ENCODE results near the gene IL1B. TPM values are rescaled to one million over a fixed set of nuclear protein-coding genes. Genes with fewer than 3 reads are reported as not detected.

The IL1B gene
- total and polyA plus RNA-seq, 2 donors (not counting 1 experiment from before 2014, with no cell fraction given) = 0.20 to 13.1 TPM

DNA sequence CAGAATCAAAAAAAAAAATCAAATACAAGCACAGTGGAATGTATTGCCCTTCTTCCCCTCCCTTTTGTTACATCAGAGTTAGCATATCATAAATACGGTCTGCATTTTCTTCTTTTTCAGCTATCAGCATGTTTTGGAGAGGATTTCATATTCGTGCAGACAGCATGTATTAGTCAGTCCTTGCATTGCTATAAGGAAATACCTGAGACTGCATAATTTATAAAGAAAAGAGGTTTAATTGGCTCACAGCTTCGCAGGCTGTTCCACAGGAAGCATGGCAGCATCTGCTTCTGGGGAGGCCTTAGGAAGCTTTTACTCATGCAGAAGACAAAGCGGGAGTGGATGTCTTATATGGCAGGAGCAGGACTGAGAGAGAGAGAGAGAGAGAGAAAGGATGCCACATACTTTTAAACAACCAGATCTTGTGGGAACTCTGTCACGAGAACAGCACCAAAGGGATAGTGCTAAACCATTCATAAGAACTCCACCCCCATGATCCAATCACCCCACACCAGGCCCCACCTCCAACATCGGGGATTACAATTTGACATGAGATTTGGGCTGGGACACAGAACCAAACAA, 8.9 kb downstream of the IL1B start:
- no peaks in the 10 kb centered on the region for H3K36me3 ChIP-seq (replicated peaks in 1 of 2; ENCODE audit: control extremely low read depth in 1 of 2, control insufficient read depth in 1 of 2, extremely low read depth in 1 of 2, insufficient read depth in 2 of 2, low read length in 1 of 2)
- CTCF ChIA-PET = no interaction called here

GRCh38 chr2:112827009-112827408, 9.6 kb downstream of the IL1B start:
- WGBS (ENCODE audit: insufficient coverage) = 100% methylated on average over 1 of the region's 3 CpGs
- Histone ChIP-seq H4K20me1 (ENCODE audit: control insufficient read depth, insufficient read depth, low read length, poor library complexity, severe bottlenecking) (no peaks in the 10 kb centered on the region), H3K36me3 (replicated peaks in 1 of 2; ENCODE audit: control extremely low read depth in 1 of 2, control insufficient read depth in 1 of 2, extremely low read depth in 1 of 2, insufficient read depth in 2 of 2, low read length in 1 of 2) (no peaks in the 10 kb centered on the region), H3K9me3 (ENCODE audit: control extremely low read depth in 1 of 3, control insufficient read depth in 2 of 3, insufficient read depth in 1 of 3, low read length in 2 of 3) (no peaks in the 10 kb centered on the region), H2AFZ (ENCODE audit: insufficient read depth, low read depth, low read length, poor library complexity, severe bottlenecking) (no peak overlapping the region), H3K9ac (ENCODE audit: low read length) (no peak overlapping the region), H3K27me3 (replicated peaks in 1 of 4; ENCODE audit: control extremely low read depth in 1 of 4, control insufficient read depth in 3 of 4, insufficient read depth in 4 of 4, low read length in 3 of 4) (no peaks in the 10 kb centered on the region), H3K4me2 (replicated peaks; ENCODE audit: low read depth, low read length, poor library complexity, severe bottlenecking) (no peak overlapping the region), H3K27ac (ENCODE audit: low read length in 2 of 2) (no peak overlapping the region), H3K79me2 (ENCODE audit: control insufficient read depth, insufficient read depth, low read length) (no peaks in the 10 kb centered on the region), H3K4me1 (ENCODE audit: control insufficient read depth in 2 of 2, insufficient read depth in 2 of 2, low read length in 2 of 2) (peaks cover 9 to 10% of the 10 kb centered on the region in 2 donors), H3K4me3 (ENCODE audit: control extremely low read depth in 1 of 5, extremely low read depth in 1 of 5, insufficient read depth in 1 of 5, low read depth in 2 of 5, low read length in 4 of 5) (no peak overlapping the region)
- H3K27ac Mint-ChIP-seq = no peak overlapping the region
- ChIA-PET CTCF (no interaction called here), POLR2A (no interaction called here)
- no peak for ATAC-seq (ENCODE audit: low read depth)
- H3K4me1 Mint-ChIP-seq = peaks cover 10% of the 10 kb centered on the region
- no peaks in the 10 kb centered on the region for H3K9me3 Mint-ChIP-seq (ENCODE audit: insufficient read depth)
- no peak overlapping the region for H3K4me3 Mint-ChIP-seq
- TF ChIP-seq CTCF (IDR thresholded peaks at IDR 0.05) = no peak
- TF ChIP-seq EZH2 (IDR thresholded peaks at IDR 0.05; ENCODE audit: borderline replicate concordance, insufficient read depth, low read depth, low read length, poor library complexity, severe bottlenecking) = no peak
- H3K27me3 Mint-ChIP-seq = peaks cover 6% of the 10 kb centered on the region
- intact Hi-C loops (cut with micrococcal nuclease) = no loop called here
- no peak for DNase-seq

More for the DNA sequence above, 8.9 kb downstream of the IL1B start:
- Histone ChIP-seq H3K9me3 (ENCODE audit: control extremely low read depth in 1 of 3, control insufficient read depth in 2 of 3, insufficient read depth in 1 of 3, low read length in 2 of 3) (no peaks in the 10 kb centered on the region), H3K27me3 (replicated peaks in 1 of 4; ENCODE audit: control extremely low read depth in 1 of 4, control insufficient read depth in 3 of 4, insufficient read depth in 4 of 4, low read length in 3 of 4) (no peaks in the 10 kb centered on the region), H3K4me3 (ENCODE audit: control extremely low read depth in 1 of 5, extremely low read depth in 1 of 5, insufficient read depth in 1 of 5, low read depth in 2 of 5, low read length in 4 of 5) (no peak overlapping the region), H4K20me1 (ENCODE audit: control insufficient read depth, insufficient read depth, low read length, poor library complexity, severe bottlenecking) (no peaks in the 10 kb centered on the region), H3K4me1 (ENCODE audit: control insufficient read depth in 2 of 2, insufficient read depth in 2 of 2, low read length in 2 of 2) (peaks cover 11 to 14% of the 10 kb centered on the region in 2 donors), H3K27ac (ENCODE audit: low read length in 2 of 2) (no peak overlapping the region), H2AFZ (ENCODE audit: insufficient read depth, low read depth, low read length, poor library complexity, severe bottlenecking) (no peak overlapping the region), H3K79me2 (ENCODE audit: control insufficient read depth, insufficient read depth, low read length) (no peaks in the 10 kb centered on the region), H3K4me2 (replicated peaks; ENCODE audit: low read depth, low read length, poor library complexity, severe bottlenecking) (no peak overlapping the region), H3K9ac (ENCODE audit: low read length) (no peak overlapping the region)
- peaks cover 6% of the 10 kb centered on the region for H3K27me3 Mint-ChIP-seq
- TF ChIP-seq CTCF (IDR thresholded peaks at IDR 0.05) (no peak), EZH2 (IDR thresholded peaks at IDR 0.05; ENCODE audit: borderline replicate concordance, insufficient read depth, low read depth, low read length, poor library complexity, severe bottlenecking) (no peak)
- ATAC-seq (ENCODE audit: low read depth) = no peak
- no peak overlapping the region for H3K27ac Mint-ChIP-seq
- DNase-seq = no peak
- 100% methylated on average over 3 of the region's 6 CpGs for WGBS (ENCODE audit: insufficient coverage)
- H3K4me3 Mint-ChIP-seq = no peak overlapping the region
- H3K4me1 Mint-ChIP-seq = peaks cover 14% of the 10 kb centered on the region
- H3K9me3 Mint-ChIP-seq (ENCODE audit: insufficient read depth) = no peaks in the 10 kb centered on the region
- POLR2A ChIA-PET = no interaction called here
- intact Hi-C loops (cut with micrococcal nuclease) = no loop called here
